ENCODE results near the gene MORF4L2.

MORF4L2 gene, protein sequence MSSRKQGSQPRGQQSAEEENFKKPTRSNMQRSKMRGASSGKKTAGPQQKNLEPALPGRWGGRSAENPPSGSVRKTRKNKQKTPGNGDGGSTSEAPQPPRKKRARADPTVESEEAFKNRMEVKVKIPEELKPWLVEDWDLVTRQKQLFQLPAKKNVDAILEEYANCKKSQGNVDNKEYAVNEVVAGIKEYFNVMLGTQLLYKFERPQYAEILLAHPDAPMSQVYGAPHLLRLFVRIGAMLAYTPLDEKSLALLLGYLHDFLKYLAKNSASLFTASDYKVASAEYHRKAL

DNA sequence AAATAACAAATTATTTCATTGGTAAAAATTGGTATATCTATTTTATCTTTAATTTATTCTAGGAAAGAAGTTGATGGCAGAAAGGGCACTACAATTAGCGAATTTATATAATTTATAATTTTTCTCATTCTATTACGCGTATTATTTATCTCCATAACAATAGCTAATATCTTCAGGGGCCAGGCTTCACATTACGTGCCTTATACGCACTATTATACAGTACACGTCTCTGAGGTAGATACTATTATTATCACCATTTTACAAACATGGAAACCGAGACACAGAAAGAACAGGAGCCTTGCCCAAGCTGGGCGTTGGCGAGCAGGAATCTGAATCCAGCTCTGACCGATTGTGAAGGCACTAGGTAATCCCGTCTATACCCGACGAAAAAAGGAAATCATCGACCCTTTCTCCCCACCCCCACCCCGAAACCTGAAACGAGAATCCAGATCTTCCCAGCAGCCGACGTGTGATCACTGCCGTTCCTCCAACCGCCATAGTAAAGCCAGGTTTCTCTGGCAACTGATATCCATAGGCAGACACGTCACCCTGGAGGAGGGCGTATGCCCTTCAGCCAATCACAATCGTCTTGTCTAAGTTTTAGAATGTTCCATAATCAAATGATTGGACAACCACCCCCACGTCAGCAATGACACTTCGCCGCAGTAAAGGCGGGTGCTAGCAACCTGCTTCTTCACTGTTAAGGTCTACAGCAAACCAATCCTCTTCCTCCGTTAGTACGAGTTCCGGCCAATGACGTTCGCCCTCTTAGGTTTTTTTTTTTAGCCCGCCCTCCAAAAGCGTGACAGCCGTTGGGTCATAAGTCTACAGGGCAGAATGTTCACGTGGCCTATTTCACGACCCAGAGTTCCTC, at the start of gene MORF4L2:
Gene MORF4L2, minus strand, starts transcription at position 501 of the 874 bp plus-strand sequence. CDS start 9,672 bp downstream, outside the sequence.
- DNase-seq: peak; percentile 94

DNA sequence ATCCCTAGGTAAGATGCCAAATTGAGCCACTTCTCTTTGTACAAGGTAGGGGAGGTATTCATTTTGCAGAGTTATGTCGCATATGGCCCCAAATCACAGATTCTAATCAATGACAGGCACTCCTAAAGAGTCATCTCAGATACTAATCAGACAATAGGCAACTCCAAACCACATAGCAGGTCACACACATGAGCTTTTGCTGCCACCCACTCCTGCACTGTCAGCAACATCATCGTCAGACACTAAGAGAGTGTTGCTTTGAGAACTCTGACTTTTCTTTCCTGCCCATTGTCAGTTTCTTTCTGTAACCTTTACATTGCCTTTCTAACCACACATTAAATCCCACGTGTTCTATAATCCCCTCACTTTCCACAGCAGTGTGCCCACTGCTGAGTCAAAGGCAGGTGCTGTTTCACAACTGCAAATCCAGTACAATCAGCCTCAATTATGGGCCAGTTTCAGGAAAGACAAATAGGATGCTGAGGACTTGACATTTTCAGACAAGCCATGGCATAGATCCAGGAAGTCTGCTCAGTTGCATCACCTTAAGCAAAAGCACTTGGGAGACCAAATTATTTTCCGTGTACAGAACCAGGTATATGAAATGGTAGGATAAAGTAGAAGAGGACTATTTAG, 47.7 kb upstream of the MORF4L2 start:
- no peak for DNase-seq

DNA sequence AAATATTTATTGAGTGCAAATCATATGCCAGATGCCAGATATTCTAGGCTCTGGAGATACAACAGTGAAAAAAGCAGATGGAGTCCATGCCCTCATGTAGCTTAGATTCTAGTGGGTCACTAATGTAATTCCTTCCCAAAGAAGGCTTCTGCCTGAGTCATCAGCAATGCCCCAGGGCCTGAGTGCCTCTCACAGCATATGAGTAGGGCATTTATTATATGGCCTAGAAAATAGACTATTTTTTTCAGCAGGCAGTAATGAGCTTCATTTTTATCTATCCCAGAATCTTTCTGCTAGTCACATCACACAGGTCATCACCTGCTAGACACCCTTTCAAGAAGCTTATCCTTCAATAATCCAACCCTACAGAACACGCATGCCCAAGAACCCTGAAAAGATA, 46.5 kb upstream of the MORF4L2 start:
- DNase-seq: no peak

DNA sequence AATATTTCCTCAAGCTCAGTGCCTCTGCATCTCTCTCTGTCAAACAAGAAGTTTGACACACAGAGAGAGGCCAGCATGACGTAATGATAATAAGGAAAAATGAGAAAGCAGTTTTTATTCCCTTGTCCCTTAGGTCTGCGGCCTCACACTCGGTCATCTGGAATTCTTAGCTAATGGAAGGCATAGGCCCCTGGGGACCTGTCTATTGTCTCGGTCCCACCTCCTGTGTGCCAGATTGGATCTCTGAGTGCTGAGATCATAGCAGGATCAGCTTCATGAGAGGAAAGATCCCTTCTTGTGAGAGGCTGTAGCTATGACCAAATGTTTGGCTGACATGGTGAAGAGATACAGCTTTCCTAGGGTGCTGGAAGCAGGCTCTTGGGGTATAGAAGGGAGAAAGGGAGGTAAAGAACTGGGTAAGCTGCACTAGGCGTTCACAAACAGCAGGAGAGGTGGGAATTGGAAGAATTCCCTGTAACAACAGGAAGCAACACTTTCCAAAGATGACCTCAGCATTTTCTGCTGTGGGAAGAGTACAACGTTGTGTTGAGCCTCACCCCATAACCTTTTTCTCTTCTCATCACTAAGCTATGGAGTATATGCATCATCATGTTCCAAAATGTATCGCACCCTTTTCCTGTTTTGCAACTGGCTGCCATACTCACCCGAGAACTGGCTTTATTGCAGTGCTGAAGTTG, 44.4 kb upstream of the MORF4L2 start:
- DNase-seq: no peak

DNA sequence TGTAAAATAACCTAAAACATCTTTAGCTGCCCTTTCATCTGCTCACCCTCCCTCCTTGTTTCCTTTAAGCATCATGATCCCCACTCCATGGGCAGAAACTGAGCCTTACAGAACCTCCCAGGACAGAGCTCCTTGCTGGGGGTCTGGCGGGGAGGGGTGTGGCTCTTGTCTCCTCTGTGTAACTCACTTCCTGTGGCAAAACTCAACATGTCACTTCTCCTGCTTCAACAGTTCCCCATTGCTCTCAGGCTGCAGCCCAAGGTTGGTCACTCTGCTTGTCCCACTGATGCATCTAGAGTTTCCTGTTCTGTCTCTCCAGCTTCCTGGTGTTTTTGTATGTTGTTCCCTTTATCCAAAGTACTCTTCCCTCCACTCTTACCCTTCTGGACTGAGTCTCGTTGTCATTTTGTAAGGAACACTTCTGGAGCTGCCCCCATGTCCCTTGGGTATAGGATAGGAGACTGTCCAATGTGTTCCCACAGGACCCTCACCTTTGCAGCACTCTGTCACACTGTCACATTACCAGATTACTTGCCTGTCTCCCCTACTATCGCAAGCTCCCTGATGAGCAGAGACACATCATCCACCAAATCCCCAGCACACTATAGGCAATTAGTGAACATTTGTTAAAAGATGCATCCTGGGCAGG, 43.8 kb upstream of the MORF4L2 start:
- no peak for DNase-seq

DNA sequence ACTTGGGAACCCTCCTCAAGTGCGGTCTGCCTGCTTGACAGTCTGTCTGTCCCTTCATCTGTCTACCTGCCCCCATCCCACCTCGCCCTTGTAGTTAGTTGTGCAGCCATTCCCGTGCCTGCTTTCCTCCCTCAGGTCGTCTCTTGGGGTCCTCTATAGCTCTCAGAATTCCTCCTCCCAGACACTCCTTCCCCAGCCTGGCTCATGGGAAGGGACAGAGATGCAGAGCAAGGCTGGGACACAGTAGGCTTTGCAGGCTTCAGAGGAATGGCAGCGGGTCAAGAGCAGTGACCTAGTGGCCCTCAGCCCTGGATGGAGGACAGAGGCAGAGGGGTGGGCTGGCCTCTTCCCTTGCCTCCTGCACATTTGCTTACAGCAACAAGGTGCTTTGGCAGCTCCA, 42.5 kb upstream of the MORF4L2 start:
- DNase-seq: no peak

DNA sequence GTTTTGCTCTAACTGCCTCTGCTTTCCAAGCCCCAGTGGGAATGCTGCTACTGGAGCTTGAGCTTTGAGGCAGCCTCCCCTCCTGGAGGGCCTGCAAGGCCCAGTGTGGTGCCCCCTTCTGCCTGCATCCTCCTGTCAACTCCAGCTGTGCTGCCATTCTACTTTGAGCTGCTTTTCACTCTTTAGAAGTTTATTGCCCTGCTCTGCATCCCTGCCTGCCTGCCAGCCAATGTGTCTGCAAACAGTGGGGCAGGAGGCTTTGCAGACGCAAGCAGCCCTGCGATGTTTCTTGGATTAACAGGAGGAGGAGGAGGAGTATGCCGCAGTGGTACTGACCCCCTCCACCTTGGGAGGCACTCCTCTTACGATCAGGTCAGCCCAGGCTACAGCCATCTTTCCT, 40.6 kb upstream of the MORF4L2 start:
- DNase-seq: no peak

DNA sequence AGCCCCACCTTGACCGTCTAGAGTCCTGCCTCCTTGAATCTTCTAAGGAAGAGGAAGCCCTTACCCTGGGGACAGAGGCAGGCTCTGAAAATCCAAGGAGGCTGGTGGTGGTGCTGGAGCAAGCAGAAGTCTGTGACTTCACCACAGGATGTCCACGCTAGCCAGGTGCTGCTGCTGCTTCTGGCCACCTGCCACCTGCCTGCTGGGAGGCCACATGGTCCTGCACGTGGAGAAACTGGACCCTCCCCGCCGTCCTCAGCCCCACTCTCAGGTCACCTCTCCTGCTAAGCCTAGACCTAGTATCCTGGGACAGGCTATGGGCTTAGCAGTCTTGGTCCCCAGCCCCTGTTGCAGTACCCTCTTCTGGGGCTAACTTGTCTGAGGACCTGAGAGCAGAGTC, 40.0 kb upstream of the MORF4L2 start:
- DNase-seq: no peak

DNA sequence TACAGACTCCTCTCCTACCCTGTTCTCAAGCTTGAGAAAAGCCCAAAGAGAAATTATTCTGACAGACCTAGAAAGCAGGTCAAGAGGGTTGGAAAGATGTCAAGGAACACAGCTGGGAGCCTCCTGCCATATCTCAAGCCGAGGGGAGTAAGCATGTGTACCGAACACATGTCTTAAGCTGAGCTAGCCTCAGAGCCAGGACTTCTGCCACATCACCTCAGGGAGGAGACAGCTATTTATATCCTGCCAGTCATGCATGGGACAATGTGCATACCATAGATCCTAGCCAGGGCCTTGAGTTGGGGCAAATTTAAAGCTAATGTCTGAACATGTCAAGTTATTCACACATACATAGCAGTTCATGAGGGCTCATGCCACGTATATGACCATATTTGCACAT, 36.0 kb upstream of the MORF4L2 start:
- DNase-seq: no peak

DNA sequence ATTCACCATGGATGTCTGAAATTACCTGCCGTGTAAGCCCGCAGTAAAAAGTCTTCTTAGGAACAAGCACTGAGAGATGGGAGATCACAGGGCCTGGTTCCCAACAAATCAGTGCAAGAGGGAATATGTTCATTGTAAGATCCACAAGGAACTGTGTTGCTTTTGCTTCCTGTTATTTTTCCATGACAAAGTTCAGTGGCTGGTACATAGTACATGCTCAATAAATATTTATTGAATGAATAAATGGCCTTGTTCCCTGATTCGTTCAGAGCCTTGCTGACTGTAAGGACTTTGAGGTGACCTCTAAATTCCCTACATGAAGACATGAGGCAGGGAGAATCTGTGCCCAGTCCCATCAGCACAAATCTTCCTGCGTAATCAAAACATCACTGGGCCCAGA, 31.6 kb upstream of the MORF4L2 start:
- no peak for DNase-seq

DNA sequence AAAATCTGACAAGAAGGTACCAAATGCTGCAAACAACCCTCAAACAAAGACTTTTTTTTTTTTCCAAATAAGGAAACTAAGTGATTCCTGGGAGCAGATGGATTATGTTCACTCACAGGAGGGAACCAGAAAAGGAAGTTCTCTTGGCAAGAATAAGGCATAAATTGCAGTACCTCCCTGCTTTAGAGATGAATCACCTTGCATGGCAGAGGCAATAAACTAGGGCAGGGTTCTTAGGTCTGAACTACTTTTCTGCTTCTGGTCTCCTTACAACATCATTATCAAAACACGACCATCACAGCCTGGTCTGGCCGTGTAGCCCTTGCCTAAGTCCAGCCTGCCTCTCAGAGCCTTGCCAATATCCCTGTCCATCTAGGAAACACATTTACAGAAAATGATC, 30.5 kb upstream of the MORF4L2 start:
- no peak for DNase-seq

DNA sequence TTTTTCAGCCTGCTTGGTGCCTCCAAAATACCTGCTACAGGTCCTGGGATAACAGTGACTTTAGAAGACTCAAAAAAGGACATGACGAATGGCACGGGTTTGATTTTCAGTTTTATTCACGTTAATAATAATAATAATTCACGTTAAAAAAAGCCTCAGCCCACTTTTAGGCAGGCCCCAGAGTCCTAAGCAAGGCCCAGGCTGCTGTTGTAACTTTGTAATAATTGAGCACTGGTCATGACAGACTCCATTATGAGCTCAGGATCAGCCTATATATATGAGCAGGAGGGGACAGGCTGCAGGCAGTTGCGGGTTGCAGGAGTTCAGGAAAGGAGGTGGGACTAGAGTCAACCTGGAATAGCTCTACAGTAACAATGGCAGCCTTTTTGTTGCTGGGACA, 24.1 kb upstream of the MORF4L2 start, which contains the start of gene TMEM31:
Gene TMEM31, plus strand, starts transcription at position 301 of the 400 bp plus-strand sequence. CDS start 1,350 bp downstream, outside the sequence.
- no peak for DNase-seq

DNA sequence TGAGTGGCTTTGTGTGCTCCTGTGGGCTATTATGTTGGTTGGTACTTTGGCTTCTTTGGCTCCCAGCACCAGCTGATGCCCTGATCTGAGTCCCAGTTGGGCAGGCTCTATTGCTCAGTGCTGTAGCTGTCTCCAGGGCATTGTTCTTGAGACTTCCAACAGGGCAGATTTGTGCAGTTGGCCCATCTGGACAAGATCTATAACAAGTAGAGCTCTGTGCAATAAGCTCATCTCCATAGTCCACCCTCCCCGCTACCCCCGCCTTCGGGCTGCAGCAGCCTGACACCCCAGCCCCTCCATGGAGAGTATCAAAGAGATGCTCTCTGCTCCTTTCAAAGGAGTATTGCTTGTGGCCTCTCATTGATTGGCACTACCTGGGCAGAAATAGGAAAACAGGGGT, 18.4 kb upstream of the MORF4L2 start:
- DNase-seq: no peak

DNA sequence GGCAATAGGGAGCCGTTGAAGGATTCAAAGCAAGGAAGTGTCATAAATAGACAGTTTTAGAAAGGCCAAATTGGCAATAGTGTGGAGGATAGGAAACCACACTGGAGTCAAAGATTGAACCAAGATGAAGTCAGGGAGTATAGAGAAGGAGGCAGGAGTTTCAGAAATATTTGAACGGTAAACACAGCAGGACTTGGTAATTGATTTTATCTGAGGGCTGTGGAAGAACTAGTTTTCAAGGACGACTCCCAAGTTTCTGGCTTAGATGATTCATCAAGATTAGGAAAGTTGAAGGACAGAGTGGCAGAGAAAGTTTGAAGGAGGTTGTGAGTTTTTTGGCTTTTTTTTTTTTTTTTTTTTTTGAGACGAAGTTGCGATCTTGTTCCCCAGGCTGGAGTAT, 12.7 kb upstream of the MORF4L2 start:
- DNase-seq: no peak

DNA sequence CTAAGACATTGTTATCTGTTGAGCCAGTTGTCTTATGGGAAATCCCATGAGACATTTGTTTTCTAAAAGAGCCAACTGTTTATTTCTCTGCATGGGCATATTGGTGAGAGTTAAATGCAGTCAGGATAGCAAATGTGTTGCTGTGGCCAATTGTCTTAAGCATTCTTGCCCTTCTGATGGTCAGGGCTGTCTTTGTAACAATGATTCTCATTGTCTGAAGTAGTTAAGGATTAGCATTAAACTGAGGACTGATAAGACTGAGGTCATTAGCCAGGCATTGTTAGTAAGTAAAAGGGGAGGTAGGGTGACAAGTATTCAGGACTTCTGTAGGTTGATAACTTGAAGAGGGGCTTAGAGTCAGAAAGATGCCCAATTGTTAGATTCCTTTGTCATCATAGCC, 11.2 kb upstream of the MORF4L2 start:
- no peak for DNase-seq

DNA sequence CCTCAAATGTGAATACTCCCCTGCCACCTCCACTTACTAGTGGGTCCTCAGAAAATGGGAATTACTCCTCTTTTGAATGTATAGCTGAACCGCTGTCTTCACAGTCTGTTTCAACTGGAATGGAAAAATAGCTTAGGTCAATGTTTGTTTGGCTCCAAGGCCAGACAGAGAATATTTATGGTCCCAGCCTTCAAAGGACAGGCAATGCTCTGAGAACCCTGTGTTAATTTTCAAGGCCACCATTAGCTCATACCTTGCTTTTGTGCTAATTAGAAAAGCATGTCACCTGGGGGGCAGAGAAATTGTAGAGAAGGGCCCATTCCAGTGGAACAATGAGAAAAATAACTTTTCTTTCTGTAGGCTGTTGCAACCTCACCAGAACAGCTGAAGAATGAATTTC, 4.6 kb upstream of the MORF4L2 start:
- DNase-seq: no peak

DNA sequence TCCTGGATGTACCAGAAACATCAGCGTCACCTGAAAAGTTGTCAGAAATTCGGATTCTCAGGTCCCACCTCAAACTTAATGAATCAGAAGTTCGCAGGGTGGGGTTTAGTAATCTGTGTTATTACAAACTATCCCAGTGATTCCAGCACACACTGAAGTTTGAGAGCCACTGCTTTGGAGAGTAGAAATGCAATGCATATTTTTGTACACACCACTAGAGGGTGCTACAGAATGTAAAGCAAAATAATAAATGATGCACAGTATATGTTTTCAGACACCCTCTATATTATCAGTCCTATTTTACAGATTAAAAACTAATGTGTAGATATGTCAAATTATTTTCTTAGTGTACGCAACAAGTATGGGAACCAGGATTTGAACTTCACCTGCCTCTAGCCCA, 2.4 kb upstream of the MORF4L2 start:
- DNase-seq: no peak

DNA sequence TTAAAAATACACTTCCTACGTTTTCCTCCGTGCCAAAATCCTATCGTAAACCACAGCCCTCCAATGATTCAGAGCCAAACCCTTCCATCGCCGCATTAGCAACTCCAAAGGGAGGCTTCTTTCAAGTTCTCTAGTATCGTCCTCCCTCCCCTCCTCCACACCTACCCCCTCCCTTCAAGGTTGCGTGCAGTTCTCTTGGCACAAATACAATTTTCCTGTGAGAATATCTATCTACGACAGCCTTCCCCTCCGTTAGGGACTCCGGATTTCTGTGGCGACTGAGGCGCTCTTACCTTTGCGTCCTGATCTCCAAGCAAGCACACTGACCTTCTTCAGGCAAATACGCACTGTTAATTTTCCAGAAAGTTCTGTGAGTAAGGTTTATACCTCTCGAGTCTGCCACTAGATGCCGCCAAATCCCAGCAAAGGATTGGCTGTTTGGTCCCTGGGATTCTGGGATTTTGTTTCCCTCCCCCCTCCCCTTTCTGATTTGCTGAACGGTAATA, 1.2 kb upstream of the MORF4L2 start:
- peak; percentile 76 for DNase-seq

DNA sequence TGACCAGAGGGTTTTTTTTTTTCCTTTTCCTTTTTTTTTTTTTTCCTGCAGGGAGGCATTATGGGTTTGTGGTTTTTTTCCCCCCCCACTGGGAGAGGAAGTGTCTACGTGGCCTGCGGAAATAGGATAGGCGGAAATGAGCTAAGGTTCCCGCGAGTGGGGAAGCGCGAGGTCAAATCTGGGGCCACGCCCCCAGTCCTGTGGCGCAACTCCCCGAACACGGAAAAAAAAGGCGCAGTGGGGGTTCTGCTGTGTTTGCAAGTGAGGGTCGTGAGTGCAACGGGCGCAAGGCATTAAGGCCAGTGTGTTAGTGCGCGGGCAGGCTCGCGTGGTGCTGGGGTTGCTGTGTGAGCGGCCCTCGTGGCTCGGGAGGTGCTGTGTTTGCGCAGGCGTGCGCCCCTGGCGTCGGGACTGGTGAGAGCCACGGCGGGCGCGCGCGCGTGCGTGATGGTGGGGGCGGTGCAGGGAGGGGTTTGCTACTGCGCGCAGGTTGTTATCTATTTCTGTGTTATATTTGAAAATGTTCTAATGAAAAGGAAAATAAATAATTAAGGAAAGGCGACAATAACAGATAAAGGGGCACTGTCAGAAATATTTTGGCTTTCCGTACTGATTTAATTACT, 685 bp upstream of the MORF4L2 start:
- DNase-seq: peak; percentile 95

DNA sequence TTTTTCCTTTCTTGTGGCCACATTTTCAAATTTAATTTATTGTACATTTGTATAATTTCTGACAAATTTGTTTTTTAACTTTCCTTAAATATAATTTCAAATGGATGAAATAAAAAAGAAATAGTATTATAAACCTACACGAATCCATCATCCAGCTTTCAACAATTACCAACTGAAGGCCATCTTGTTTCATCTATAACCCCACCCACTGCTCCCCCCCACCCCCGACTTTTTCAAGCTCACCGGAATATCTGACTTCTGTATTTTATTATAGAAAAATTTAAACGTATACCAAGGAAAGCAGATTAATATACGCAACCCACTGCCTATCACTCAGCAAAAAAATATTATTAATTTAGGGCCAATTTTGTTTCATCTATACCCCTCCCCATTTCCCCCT, 1.1 kb downstream of the MORF4L2 start:
- DNase-seq: no peak

DNA sequence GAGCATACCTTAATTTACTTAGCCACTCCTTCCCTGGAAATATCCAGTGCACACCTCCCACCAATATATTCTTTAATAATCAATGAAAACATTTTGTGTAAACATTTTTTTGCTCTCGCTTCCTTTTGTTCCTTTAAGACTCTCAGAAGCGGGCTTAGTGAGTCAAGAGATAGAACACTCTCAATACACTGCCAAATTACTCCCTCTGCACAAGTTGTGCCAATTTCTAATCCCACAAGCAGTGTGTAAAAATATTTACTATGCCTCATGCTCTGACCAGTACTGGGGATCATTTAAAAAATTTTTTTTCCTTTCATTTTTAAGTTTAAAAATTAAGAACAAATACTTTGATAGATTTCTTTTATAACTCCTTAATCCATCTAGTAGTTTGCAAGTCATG, 5.1 kb downstream of the MORF4L2 start:
- no peak for DNase-seq

All from activated effector memory CD4-positive, alpha-beta T cell treated with anti-CD3 and anti-CD28 coated beads, Interleukin-2, amount 50 U/mL, for 16 hours (primary cell).